Measurements from ENCODE around the gene FAM163B.

FAM163B gene

DNA sequence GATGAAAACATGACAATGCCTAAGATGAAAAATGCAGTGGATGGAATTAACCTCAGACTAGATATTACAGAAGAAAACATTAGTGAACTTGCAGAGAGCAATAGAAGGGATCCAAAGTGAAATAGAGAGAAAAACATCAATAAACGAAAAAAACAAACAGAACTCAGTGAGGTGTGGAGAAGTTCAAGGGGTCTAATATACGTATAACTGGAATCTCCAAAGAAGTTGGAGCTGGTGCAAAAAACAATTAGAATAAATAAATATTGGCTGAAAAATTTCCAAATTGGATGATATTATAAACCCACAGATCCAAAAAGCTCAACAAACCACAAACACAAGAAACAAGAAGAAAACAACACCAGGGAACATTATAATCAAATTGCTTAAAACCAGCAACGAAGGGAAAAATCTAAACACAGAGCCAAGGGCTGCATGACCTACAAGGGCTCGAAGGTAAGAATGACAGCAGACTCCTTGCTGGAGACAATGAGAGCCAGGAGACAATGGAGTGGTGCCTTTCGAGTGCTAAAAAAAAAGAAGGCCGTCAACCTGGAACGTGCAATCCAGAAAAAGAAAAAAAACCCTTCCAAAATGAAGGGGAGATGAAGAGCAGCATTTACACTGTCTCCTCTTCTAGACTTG, 11.8 kb downstream of the FAM163B start:
- no peak for DNase-seq (ENCODE audit: low read depth in 2 of 2)

DNA sequence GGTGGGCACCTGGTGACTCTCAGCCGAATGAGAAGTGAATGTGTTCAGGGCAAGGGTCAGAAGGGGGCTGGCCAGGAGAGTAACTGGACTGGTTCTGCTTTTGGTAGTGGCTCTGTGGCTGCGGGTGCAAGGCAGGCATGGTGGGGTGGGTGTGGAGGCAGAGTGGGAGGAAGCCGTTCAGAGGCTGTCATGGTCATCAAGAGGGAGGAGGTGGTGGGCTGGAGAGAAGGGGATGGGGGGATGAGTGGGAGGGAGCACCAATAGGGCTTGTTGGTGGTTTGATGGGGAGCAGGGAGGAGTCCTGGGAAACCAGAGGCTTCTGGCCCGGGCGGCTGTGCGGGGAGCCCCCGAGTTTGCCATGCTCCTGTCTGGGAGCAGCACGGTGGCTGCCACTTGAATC, 13.3 kb downstream of the FAM163B start:
- DNase-seq (ENCODE audit: low read depth in 2 of 2), result no peak

DNA sequence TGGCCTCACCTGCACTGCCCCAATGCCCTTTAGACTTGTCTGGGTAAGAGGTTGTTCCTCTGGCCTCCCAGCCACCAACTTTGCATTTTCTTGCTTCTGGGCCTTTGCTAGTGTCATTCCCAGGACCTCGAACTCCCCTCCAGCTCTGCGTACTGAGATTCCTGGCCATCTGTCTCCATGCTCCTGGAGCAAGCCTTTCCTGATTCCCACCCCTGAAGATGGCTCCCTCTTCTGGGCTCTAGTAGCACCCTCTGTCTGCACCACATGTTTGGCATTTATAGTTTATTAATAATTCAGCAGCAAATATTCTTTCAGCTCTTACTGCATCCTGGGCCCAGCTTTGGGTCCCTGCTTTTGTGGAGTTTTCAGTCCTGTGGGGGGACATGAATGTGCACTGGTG, 14.9 kb downstream of the FAM163B start:
- no peak for DNase-seq (ENCODE audit: low read depth in 2 of 2)

DNA sequence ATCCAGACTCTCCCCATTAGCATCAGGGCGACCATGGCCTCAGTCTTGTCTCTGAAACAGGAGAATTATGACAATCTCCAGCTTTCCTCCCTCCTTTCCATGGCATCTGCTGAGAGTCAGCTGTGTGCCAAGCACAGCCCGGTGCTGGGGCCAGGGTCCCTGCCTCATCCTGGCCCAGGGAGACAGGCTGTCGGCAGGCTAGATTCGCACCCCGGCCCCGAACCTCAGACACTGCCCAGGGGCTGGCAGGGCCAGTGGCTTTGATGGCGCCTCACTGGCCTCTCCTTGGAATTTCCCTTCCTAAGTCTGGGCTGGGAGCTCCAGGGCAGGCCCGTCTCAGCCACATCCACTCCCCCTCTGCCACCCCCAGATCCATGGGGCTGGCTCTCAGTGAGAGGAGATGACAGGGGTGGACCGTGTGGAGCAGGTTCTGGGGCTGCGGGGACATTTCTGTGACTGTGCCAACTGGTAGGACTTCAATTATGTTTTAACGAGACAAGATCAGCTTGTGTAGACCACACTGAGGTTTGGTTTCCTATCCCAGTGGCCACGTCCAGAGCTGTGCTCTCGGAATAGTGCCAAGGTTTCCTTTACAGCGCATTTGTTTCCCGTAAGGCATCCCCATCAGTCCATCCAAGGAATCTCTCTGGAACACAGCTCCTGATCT, 15.5 kb downstream of the FAM163B start:
- no peak for DNase-seq (ENCODE audit: low read depth in 2 of 2)

DNA sequence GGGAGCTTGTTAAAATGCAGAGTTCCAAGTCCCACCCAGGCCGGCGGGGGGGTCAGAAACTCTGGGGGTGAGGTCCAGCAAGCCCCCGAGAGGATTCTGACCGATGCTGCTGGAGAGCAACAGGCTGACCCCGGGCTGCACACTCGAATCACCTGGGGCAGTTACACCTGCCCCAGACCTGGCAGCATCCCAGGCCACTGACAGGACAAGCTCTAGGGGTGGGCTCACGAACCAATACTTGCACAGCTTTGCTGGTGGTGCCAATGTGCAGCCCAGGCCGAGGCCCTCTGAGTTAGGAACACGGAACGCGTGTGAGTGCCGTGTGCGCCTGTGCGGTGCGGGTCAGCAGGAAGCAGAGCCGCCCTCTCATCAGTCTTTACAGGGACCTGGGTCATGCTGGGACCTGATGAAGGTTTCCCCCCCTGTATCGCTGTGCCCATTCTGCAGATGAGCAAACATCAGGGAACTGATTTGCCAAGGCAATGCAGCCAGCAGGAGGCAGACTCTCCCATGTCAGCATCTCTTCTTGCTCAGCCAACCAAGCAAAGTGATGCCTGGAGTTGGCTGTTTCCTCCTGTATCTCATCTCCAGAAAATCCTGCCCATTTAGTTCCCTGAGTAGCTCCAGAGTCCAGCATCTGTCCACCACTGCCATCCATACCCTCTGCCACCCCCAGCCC, 16.3 kb downstream of the FAM163B start:
- no peak for DNase-seq (ENCODE audit: low read depth in 2 of 2)

DNA sequence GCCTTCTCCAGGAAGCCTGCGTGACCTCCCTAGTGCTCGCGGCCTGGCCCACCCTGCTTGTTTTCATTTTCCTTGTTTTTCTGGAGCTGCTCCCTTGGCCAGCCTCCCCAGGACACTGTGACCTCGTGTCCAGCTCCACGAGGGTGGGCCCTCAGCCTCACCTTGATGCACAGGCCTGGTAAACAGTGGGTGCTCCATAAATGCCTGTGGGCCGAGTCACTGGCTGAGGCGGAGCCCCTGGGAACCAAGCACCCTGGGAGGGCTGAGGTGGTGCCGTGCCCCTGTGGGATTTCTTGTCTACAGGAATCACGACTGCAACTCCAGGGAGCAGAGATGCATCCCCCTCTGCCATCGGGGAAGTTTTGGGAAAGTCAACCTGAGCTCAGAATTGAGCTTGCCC, 17.2 kb downstream of the FAM163B start:
- no peak for DNase-seq (ENCODE audit: low read depth in 2 of 2)

DNA sequence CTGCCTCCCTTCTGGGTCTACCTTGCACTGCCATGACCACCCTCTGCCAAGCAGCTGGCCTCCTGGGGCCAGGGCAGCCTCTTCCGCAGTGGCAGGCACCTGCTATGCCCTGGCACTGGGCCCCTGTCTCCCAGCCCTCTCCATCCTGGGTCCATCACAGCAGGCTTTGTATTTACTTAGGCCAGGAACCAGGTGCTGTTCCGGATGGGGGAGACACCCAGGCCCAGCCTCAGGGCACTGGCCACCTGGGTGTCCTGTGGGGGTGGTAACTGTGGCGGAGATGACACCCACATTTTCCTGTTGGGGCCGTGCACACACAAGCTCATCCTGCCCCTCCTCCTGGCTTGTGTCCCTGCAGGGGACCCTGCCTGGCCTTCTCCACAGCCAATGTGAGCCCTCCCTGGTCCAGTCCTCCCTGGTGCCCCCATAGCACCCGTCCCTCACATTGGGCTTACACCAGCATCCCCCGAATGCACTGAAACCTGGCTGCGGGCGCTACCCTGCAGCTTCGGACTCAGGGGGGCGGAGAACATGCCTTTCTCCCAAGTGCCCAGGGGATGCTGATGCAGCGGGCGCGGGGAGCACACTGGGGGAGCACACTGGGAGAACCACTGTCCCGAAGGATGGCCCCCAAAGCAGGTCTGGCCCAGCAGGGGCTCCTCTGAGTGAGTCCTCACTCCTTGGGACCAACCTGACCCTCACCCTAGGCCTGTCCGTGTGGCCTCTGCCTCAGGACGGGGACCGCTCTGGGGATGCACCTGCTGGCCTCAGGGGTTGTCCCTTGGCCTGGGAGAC, 17.9 kb downstream of the FAM163B start:
- no peak for DNase-seq (ENCODE audit: low read depth in 2 of 2)

DNA sequence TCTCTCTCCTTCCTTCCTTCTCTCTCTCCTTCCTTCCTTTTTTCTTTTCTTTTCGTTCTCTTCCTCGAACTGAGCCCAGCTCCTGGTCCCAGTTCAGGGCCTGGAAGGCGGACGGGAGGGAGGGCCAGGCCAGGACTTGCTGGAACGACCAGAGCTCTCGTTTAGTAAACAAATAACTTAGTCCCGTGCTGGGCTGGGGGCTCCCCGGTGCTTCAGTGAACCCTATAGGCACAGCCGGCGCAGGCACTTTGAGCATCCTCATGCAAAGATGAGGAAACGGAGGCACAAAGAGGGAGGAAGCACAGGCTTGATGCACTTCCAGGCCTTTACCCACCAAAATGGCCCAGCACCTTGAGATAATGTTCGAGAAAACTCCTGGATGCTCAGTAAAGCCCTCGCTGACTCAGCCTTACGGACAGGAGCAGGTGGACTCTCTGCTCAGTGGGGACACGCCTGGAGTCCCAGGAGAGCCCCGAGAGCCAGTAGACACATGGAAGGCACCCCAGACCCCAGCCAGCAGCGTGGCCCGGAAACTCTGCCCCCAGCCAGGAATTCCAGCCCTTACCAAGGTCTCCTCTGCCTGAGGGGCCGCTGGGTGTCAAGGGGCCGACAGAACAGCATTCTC, 18.8 kb downstream of the FAM163B start:
- DNase-seq (ENCODE audit: low read depth in 2 of 2), result no peak

DNA sequence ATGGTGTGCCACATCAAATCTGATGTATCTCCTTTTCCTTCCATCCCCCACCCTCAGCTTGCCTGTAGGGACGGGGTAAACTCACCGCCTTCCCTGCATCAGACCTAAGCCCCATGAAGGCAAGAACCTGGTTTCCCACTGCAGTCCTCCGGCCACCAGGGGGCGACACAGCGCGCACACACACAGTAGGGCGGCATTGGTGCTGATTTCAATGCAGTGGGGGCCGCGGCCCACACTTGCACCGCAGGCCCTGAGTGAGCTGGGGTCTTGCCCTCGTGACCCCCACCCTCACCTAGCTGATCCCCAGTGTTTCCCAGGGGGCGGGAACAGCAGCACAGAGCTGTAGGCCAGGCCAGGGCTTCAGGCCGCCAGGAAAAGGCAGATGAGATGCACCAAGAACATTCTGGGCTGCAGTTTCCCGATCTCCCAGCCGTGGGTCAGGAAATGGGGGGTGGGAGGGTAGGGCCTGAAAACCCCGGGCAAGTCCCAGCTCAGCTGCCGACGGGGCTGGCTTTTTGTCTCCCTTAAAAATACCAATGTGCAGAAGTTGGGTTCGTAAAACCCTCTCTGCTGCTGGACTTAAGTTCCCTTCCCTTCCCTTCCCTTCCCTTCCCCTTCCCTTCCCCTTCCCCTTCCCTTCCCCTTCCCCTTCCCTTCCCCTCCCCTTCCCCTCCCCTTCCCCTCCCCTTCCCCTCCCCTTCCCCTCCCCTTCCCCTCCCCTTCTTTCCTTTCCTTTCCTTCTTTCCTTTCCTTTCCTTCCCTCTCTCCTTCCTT, 19.5 kb downstream of the FAM163B start:
- DNase-seq (ENCODE audit: low read depth in 2 of 2), result no peak

DNA sequence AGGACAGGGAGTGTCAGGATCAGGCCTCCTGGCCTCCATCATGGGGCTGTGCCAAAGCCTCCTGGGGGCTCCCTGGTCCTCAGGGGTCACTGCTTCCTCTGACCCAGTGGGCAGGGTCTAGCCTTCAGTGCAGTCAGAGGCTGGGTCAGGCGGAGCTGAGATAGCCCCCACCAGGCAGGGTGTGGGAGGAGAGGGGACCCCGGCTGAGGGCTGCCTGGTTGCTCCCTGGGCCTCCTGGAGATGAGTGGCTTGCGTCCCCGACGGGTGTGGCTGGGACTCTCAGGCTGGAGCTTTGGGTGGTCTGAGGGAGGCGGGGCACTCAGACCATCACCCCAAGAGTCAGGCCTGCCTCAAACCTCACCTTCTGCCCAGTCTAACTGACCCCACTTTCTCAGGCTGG, 21.7 kb downstream of the FAM163B start:
- DNase-seq (ENCODE audit: low read depth in 2 of 2), result no peak

DNA sequence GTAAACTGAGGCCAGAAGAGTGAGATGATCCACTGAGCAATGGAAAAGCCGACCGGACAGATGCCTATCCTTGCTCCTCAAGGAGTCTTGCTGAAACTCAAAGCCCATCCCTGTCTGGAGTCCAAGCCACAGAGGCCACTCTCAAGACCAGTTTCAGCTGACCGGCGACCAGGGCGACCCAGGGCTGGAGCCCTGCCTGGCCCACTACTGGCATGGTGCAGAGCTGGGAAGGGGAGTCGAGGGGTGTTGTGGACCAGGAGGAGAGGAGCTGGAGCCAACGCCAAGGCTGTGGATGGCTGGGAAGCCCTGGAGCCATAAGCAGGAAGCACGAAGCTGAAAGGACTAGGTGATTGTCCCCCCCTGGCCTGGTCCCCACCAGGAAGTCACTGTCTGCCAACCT, 22.1 kb downstream of the FAM163B start:
- DNase-seq (ENCODE audit: low read depth in 2 of 2), result no peak

DNA sequence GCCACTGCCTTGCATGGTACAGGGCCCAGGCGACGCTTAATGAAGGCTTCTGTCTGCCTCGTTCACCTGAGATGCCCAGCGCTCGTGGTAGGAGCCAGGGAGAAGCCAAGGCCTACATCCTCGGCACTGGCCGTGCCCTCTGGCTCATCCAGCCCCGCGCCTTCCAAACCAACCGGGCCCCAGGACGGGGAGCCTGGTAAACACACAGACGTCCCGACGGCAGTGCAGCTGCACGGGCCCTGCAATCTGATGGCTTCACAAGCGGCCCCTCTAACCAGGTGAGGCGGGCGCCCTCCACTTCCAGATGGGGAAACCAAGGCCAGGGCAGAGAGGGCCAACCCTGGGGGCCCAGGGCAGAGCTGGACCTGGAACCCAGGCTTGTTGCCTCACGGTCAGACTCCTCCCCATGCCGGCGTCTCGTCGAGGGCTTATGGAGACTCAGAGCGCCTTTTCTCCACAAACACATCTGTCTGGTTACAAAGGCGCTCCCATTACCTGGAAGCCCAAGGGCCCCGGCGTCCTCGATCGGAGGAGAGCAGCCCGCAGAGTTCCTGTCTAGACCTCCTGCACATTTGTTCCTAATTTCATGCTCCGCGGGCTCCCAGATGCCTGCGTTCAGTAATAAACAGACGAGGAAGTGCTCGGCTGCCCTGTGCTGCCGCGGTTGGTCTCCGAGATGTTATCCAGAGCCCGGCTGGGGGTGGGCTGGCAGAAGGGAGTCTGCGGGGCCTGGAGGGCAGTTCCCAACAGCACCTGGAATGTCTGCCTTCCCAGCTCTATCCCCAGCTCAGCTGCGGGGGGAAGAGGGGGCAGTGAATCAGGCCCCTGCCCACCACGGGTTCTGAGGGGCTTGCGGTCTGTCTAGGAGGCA, 23.5 kb downstream of the FAM163B start:
- no peak for DNase-seq (ENCODE audit: low read depth in 2 of 2)

DNA sequence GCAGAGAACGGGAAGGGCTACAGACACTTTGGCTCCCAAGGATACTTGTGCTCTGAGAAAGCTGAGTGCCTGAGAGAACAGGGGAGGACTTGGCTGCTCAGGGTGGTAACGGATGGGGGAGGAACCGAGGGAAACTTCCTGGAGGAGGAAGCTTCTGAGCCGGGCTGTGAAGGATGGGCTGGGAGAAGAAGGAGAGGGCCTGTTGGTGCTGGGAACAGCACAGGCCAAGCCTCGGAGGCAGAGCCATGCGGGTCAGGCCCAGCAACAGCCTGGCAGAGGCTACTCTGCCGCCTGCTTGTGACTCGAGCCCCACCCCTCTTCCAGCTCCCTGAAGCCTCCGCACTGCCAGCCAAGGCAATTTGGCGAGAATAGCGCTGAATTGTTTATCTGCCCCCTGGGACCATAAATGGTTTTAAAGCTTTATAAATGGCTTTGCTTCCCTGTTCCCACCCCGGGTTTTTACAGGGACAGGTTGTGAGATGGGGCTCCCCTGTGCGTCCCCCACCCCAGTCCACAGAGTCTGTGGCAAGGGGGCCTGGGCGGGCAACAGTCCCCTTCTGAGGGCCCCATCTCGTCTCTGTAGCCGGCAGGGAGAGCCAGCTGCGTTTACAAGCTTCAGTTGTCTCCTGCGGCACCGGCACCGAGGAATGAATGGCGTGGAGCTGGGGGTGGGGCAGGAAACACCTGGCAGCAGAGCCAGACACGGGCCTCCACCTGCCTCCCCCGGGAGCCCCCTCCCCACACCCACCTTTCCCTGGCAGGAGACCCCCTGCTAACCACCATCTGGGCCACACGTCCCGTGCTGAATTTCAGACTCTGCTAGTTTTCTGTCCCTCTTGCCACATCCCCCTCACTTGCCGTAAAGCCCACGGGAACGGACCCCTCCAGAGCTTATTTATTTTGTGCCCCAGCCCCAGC, 24.4 kb downstream of the FAM163B start:
- no peak for DNase-seq (ENCODE audit: low read depth in 2 of 2)

DNA sequence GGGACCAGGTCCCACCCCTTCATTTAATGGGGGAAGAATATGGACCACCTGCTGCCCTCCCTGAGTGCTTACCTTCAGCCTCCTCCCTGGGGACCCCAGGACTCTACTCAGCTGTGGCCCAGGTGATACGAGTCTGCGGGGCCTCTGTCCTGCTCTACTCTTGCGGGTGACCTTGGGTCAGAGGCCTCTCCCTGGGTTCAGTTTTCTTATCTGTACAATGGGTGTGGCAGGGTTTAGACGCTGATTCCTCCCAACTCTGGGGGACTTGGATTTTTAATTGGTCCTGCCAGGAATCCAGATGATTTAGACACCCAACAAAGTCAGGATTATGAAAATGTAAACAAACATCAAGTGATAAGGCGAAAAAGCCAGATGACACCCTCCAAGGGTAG, 25.0 kb downstream of the FAM163B start:
- DNase-seq (ENCODE audit: low read depth in 2 of 2), result no peak

DNA sequence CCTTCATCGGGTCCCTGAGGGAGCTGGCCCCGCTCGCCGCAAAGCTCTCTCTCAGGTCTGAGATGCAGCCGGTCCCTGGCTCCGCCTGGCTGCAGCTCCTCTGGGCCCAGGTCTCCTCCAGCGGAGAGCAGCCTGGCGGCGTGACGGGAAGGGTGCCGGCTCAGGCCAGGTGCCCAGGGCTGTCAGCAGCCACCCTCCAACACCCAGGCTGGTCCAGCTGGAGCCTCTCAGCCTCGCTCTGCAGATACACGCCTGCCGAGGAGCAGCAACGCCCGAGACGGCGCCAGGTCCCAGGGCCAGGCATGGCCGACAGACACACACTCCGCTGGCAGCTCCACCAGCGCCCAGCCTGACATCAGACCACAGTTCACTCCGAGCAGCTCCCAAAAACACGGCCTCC, 25.6 kb downstream of the FAM163B start:
- no peak for DNase-seq (ENCODE audit: low read depth in 2 of 2)

DNA sequence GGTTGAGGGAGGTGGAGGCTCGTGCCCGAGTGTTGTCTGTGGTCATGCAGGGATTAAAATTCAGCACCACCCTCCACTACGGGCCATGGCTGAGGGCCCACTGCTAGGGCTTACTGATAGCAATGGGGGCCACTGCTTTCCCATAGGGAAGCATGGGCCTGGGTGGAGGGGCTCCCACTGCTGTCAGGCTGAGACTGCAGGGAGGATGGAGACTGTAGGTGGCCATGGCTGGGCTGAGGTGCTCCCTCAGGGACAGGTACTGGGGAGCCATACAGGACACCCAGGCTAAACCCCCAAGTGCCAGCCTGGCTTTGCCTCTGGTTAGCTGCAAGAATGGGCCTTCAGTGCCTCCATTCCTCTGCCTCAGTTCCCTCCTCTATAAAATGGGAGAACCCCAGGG, 26.1 kb downstream of the FAM163B start:
- no peak for DNase-seq (ENCODE audit: low read depth in 2 of 2)

DNA sequence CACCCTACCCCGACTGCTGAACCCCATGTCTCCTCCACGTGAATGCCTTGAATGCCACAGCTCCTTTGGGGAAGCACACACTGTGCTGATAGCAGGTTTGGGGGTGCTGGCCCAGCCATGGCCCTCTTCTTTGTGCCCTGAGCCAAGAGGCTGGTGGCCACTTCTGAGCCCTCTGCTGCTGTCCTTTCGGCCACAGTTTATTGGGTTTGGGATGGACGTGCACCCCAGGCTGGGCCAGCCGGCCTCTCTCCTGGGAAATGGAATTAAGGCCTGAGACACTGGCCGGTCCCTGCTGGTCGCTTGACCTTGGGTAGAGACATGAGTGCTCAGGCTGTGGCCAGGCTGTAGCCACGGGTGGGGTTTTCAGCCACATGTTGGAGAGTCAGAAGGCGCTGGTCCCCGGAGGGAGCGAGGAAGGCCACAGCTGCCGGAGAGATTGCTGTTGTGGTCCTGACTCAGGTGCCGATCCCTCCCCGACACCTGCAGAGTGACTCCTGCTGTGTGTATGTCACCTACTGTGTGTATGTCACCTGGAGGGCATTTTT, 26.6 kb downstream of the FAM163B start:
- no peak for DNase-seq (ENCODE audit: low read depth in 2 of 2)

DNA sequence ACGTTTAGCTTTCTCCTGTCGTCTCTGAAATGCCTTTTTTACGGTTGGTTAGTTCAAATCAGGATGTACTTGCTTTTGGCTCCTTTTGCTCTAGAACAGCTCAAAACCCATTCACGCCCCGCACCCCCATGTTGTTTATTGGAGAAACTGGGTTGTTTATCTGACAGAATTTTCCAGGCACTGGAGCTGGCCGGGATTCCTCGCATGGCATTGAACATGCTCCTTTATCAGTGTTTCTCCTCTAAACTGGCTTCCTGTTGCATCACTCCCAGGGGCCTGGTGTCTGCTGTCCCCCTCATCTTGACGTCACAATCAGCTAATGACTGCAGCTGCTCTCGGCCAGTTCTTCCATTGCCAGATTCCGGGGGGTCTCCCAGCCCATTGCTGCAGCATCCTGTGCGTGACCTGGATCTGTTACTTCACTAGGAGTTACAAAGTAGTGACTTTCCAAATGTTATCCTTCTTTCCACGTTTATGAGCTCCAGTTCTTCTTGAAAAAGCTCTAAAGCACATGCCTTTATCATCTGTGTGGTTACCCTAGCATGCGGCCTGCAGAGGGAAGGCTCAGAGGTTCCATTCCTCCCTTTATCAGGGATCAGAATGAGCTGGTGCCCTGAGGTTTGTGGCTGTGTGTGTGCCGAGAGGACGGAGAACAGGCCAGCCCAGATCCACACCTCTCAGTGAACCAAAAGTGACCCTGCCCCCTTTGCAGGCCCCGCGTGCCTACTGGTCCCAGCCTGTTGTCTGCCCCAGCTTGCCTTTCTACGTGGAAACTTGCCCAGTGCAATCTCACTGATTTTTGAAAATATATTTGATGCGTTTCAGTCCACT, 27.5 kb downstream of the FAM163B start:
- DNase-seq (ENCODE audit: low read depth in 2 of 2), result no peak
